Head of caudate nucleus (tissue), 42 donors: ENCODE data around the gene DGKB.

Source experiments
- DNase-seq, 42 donors: peaks; one replicate each; pipeline versions ENCODE4 v3.0.0 to v3.0.0-alpha.2; 2020 to 2021; ENCODE audit warnings: mixed read lengths in 7 of 42
- intact Hi-C: fragments of 100-400 bp; cut with DNase I; formaldehyde crosslinking; loops from one replicate; pipeline ENCODE4 v1.15.0; 2022

The DGKB gene

DNA sequence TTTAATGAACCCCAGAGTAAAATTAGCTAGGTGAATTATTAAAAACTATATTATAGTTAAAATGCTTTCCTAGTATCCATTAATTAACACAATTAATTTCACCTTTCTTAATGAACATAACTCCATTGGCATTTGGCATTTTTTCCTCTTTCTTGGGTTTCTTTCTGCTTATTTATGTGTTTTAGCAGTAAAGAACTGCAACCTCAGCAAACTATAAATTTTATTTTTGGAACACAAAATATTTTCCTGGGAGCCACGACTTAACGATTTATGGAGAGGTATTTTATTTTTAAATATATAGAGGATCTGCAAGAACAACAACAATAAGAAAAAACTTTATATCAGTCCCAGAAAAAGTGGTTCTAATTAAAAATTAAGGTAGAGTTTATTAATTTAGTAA, 465.7 kb downstream of the DGKB start:
- no peak for DNase-seq
- intact Hi-C loops, result no loop called here

DNA sequence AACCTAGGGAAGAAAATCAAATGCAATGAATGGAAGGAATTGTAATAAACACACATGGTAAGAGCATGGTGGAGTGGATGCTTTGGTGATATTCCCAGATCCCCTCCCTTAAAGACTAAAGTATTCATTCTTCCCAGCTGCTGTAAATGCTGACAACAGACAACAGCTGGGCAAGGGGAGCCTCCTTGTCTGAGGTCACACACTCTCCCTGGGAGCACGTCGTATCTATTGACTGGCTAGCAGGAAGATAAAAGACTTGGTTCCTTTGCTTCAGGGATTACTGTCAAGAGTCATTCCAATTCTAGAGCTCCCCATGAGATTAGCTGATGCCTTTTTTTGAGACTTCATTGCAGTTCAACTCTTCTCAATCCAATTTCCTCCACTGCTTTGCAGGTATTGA, 469.6 kb downstream of the DGKB start:
- intact Hi-C loops, result no loop called here

DNA sequence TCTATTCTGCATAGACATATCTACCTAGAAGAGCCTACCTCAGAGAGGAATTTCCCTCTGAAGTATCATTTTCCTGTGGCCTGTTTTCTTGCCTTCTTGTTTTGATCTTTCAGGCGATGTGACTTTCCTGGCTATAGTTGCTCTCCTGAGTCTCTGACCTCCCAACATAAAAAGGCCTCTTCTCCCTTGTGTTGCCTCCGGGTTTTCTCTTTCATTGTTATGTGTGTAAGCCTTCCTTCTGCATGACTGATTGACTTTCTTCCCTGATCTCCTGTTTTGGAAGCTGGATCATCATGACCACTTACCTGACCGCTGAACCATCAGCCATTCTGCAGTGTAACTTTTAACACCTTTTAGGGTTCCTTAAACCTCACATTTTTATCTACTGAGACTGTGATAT, 471.6 kb downstream of the DGKB start:
- intact Hi-C loops, result no loop called here
- DNase-seq, result no peak

More for the DNA sequence above, 469.6 kb downstream of the DGKB start:
- no peak for DNase-seq

DNA sequence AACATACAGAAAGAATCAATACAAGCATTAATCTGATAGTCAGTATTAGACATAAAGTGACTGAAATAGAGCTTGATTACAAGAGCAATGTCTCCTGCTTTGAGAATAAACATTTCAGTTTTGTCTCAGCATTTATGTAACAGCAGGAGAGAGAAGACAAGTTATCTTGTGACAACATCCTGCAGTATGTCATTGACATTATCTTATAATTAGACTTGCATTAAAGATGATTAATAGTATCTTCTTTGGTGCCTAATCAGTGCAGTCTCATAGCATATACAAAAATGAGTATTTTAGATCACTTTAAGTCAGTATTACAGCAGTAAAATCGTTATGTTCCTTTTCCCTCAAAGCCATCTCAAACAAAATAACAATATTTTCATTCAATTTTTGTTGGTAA, 477.0 kb downstream of the DGKB start:
- DNase-seq, result no peak
- intact Hi-C loops, result no loop called here

DNA sequence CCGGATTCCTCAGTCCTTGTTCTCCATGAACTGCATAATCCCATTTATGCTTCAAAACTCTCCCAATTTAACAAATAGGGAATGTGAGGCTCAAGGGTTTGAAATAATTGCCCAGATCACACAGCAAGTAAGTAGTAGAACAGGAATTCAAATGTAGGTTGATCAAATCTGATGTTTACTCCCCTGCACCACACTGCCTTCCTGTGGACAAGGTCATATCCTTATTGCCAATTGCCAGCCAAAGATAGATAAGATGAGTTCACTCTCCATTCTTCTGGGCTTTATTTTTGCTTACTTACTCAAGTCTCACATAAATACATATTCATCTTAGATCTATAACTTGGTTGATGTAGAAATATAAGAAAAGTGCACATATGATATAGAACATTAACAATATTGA, 477.9 kb downstream of the DGKB start:
- no peak for DNase-seq
- intact Hi-C loops, result no loop called here

DNA sequence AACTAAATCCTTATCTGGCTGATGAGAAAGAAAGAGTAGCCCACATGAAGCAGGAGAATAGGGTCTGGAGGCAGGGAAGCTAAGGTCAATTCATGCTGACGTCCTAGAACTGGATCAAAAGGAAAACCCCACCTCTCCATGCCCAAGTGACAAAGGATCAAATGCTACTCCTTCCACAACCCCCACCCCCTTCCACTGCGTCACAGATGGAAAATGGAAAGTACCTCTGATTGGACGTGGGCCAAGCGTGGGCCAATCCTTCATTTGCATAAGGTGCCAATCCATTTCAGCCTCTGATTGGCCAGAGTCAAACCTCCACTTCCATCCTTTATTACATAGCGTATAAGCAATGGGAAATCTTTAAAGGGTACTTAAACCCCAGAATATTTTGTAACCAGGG, 481.8 kb downstream of the DGKB start:
- intact Hi-C loops, result no loop called here

DNA sequence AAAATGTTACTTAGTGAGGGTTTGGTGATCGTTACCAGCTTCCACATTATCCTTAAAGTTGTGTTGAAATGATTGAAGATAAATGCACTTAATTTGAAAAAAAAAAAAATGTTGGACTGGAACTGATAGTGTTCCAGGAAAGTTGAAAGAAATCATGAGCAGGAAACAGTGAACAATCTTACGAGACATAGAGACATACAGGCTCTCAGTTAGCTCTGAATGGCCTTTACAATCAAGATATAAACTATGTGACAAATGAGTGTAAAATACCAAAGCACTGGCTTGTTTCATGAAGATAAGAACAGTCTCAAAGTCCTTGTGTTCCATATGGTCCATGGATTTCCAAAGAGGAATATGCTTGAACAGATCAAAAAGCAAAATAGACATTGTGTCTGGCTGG, 483.0 kb downstream of the DGKB start:
- intact Hi-C loops, result no loop called here
- DNase-seq, result no peak

More for the DNA sequence above, 481.8 kb downstream of the DGKB start:
- DNase-seq, result no peak

DNA sequence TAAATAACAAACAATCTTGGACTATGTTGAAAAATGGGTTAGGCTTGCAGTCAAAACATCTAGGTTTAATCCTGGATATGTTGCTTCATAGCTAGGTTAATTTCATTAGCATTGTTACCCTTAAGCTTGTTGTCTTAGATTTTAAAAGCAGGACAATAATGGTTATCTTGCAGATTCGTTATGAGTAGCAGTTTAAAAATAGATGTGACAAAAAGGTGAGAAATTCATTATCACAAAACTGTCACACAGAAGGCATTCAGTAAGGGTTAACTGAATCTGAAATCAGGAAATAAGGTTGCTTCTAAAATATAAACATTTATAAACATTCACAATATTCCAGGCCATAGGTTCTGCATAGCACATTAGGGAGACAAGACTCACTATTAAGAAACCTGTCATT, 483.9 kb downstream of the DGKB start:
- DNase-seq, result no peak
- intact Hi-C loops, result no loop called here

DNA sequence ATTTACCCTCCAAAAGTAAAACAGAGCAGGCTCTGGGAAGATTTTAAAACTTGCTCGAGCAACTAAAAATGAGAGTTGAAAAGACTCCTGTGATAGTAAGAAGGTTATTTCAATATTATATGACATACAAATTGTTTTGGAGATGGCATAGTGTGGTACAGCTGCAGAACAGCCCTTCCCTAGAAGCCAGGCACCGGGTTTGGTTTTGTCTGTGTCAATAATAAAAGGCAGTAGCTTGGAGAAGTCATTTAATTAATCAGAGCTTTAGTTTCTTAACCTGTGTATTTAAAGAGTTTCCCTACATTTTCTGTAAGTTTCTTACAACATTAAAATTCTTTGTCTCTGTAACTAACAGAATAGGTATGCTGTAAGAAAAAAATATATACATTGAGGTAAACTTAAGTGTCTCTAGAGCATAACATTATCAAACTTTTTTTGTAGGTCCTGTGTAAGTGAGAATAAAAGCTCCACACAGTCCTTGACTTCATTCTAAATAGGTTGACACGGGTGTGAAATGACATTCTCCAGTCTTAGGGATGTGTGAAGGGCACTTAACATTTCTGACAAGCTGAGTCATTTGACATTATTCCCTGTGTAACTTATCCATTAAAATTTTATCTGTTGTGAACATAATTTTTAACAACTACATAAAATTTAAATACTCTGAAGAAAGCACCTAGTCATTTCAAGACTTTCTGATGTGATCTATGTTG, 488.1 kb downstream of the DGKB start:
- no peak for DNase-seq
- intact Hi-C loops, result no loop called here

DNA sequence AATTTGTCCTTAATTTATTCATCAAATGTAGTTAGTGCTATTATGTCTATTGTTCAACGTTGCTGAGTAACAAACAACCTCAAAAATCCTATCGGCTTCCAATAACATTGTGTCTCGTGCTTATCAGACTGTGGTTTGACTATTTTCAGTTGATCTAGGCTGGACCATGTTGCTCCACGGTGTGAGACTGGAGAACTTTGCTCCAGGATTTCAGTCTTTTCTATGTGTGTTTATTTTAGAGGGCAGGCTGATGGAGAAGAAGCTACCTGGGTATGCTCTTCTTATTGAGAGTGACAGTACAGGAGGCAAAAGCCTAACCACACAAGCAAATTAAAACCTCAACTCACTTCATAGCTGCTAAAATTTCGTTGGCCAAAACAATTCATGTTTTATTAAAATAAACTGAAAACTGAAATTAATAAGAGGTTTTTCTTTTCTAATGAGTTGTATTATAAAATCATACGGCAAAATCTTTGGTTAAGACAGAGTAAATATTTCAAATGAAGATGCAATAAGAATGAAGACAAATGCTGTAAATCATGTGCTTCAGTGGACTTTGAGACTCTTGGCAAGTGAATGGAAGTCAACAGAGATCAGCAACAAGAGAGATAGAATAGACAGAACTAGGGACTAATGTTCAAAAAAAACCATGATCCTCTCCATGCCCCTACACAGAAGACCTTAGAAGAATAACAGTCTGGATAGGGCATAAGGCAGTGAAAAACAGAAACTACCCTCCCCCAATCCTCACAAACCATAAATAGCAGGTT, 495.1 kb downstream of the DGKB start:
- no peak for DNase-seq
- intact Hi-C loops, result no loop called here

DNA sequence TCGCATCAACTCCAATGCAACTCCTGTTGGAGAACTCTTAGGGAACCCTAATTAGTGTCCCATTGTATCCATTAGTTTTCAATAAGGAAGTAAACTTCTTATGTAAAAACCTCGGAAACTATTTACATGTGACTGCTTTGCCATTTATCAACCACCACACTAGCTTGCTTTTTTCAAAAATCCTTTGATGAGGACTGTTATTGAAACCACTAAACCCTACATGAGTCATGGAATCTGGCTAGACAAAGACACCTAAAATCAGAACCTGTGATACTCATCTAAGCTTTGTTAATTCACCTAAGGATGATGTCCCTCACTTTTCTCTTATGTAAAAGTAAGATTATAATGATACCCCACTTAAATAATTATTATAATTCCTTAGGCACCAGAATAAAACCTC, 499.0 kb downstream of the DGKB start:
- no peak for DNase-seq
- intact Hi-C loops, result no loop called here

DNA sequence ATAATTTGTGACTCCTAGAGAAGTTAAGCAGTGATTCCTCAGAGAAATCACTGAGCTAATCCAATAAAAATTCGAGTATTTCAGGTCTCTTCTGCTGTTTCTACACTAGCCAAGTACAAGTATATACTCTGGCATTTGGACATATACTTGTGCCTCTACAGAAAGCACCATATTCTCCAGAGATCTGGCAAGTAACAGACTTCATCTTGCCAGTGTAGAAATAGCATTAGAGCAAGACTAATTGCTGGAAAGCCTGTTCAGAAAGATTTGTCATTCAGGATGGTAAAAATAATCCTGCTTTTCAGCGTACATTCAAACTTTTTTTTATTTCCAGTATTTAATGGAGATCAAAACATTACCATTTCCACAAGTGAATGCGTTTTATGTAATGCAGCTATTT, 502.3 kb downstream of the DGKB start:
- DNase-seq, result no peak
- intact Hi-C loops, result no loop called here

DNA sequence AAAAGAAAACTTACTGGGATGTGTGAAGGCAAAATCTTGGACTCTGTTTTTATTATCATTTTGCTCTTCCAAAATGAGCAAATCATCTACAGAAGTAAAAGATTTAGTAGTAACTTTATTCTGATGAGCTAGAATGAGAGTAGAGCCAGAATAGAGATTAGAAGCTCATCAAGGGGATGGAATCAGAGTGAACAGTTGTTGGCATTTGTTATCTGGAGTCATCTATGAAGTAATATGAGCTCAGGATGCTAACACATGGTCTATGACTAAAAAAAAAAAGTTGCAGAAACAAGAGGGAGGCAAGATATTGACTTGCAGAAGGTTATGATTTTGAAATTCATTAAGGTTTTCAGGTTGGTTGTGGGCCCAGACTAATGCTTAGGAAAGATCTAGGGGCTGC, 504.0 kb downstream of the DGKB start:
- intact Hi-C loops, result no loop called here
- DNase-seq, result no peak

DNA sequence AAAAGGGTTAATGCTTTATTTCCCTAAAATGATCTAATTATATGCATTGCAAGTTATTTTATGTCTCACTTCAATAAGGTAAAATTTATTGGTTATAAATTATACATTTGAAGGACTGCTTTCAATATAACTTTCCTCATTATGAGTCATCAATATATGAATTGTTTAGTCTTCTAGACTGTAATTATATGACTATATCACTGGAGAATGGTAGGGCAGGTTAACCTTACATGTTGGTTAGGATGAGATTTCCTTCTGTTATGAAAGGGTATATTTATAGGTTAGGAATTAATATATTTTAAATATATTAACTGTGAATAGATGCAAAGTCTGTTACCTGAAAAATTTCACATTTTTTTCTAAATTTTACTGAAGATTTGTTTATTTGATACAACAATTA, 506.7 kb downstream of the DGKB start:
- no peak for DNase-seq
- intact Hi-C loops, result no loop called here

DNA sequence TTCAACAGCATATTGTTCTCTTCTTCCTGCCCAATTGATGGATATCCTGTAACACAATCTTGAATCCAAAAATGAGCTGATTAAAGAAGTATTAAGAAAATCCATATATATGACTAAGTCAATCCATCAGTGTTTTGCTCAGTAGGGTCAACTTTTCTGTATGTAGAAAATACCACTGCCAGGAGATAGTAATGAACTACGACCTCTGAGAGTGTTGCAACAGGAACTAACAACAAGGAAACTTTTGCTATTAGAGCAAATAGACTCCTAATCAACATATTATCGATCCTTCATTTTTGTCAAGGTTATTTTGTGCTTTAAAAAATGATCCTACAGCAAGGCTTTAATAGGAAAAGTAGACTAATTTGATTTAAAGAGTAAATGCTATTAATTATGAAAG, 507.8 kb downstream of the DGKB start:
- no peak for DNase-seq
- intact Hi-C loops, result no loop called here

DNA sequence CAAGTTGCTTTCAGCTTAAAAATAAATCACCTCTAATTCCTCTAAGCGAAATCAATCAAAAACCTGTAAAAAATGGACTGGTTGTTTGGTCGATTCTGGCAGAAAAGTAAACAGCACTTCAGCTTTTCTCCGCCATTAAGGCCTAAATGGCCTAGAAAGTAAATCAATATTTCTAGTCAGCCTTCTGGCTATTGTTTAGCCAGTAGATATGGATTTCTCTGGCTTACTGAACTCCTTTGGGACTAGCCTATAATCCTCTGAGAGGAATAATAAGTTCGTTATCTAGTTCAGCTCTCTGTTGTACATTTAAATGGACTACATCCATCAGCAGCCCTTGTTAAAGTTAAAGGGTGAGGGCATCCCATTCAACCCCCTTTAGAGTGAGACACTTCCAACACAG, 513.0 kb downstream of the DGKB start:
- DNase-seq, result no peak
- intact Hi-C loops, result no loop called here

DNA sequence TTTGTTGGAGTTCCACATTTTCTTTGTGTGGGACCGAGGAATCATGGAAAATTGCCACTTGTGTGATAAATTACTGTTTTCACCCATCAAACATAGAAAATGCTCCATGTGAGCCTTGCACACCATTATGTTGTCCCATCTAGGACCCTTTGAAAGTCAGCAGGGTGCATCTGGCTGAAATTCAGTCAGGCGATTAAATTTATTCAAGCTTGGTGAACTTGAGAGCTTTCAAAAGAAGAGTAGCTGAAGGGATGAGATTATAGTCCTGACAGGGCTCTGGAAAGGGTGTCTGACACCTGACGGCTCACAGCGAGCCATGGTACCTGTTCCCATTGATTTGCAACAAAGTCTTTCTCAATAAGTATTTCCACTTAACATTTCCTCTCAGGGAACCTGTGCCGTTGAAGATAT, 513.4 kb downstream of the DGKB start:
- intact Hi-C loops, result no loop called here
- DNase-seq, result no peak

DNA sequence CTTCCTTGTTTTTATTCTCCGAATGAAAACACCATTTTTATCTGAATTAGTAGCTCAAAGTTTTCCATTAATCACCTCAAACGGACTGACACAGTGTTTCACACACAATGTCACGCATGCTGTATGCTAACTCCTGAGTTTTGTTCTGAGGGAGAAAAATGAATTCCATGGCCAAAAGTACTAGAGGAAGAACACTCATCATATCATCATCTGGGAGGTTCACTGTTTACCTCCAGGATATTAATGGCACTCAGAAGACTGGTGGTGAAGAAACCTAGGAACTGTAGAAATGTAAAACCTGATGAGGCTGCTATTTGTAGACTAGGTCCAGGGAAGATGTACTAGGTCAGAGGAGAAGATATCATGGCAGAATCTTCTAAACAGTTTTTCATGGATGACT, 517.5 kb downstream of the DGKB start:
- DNase-seq, result no peak
- intact Hi-C loops, result no loop called here

DNA sequence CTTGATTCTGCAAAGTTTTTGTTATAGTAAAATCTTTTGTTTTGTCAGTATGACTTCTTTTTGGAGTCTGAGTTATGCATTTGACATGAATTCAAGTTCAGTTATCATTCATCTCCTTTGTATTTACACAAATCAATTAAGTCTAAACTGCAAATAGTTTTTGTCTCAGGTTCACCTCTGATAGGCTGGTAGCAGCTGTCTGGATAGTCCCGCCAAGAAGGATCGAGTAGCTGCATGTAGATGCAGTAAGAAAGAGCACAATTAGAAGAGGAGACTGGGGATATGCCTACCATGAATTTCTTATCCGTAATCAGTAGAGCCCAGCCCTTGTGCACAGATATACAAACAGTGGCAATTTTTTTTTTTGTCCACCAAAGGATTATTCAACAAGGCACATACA, 520.6 kb downstream of the DGKB start:
- no peak for DNase-seq
- intact Hi-C loops, result no loop called here

DNA sequence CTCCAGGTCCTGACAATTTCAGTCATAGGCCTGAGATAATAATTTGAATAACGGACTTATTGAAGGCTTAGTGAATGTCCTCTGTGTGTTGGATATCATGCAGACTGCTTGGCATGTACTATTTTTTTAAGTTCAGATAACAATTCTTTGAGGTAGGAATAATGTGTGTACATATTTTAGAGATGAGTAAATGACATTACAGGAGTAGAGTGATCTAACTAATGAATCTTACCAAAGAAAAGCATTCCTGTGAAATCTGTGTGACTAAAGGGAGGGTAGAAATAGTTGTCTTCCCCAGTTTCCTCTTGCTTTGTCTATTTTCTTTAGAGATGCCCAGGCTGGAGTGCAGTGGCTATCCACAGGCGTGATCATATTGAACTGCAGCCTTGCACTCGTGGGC, 521.2 kb downstream of the DGKB start:
- no peak for DNase-seq
- intact Hi-C loops, result no loop called here

DNA sequence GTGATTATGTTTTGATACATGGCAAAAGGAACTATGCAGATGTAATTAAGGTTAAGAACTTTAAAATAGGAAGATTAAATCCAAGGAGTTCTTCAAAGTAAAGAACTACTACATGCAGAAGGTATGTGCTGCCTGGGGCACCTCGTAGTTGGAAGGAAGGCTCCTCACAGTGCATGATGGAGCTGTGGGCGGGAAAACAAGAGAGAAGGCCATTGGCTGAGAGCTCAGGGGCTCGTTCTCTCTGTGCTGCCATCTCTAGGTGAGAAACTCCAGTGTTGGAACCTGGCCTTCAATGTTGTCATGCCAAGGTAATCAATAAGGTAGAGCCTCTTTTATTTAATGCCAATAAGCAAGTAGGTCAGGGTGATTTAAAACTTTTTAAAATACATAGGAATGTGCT, 521.7 kb downstream of the DGKB start:
- intact Hi-C loops, result no loop called here
- DNase-seq, result no peak
